IPS DF 6.9 (cell line): ENCODE results near the gene ATP13A5.

Experiments
- DNase-seq: peaks from one replicate; pipeline ENCODE4 v3.0.0-alpha.2; 2013; ENCODE audit warnings: low read depth, low spot score
- H3K27ac ChIP-seq: one replicate; pipeline ENCODE4 v1.5.1; 2013; ENCODE audit warnings: low read length, control low read depth
- H3K27me3 ChIP-seq: 2 replicates; pipeline ENCODE4 v1.6.1; 2013; ENCODE audit warnings: mild to moderate bottlenecking, low read length; ENCODE audit not compliant: control insufficient read depth, insufficient read depth
- H3K36me3 ChIP-seq: 2 replicates; pipeline ENCODE4 v1.6.1; 2013; ENCODE audit warnings: low read length; ENCODE audit not compliant: control insufficient read depth, insufficient read depth
- H3K4me1 ChIP-seq: 2 replicates; pipeline ENCODE4 v1.6.1; 2013; ENCODE audit warnings: low read length; ENCODE audit not compliant: control insufficient read depth, insufficient read depth
- H3K4me3 ChIP-seq: 2 replicates; pipeline ENCODE4 v1.5.1; 2013; ENCODE audit warnings: mild to moderate bottlenecking, low read length
- H3K9me3 ChIP-seq: 2 replicates; pipeline ENCODE4 v1.6.1; 2013; ENCODE audit warnings: low read length, inconsistent platforms; ENCODE audit not compliant: control insufficient read depth, insufficient read depth
- whole genome bisulfite sequencing: extraction: QIAGEN DNeasy Blood & Tissue Kit; methylation state at CpG from one replicate; pipeline ENCODE4 v1.1.7; 2013; ENCODE audit warnings: mixed read lengths, missing lambda C conversion rate; ENCODE audit not compliant: insufficient read length, insufficient coverage; 5-methylcytosine and 5-hydroxymethylcytosine counted together

The ATP13A5 gene

DNA sequence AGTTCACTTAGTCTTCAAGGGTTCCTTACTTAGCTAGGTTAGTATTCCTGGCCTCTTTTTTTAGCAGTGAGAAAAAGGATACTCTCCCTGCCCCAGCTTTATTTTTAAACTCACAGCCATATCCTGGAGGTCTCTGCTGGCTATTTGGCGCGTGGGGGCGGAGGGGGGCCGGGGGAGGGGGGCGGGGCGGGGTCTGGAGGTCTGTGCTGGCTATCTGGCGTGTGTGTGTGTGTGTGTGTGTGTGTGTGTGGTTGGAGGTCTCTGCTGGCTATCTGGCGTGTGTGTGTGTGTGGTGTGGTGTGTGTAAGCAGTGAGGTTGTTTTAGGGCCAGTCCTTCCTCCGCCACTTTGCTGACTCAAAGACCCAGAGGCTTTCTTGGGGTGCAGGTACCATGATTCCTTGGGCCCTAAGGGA, 138.1 kb downstream of the ATP13A5 start:
- H3K4me3 ChIP-seq, result peak overlapping the region; percentile 27; the same call in 1 of the 2 replicates
- WGBS, result no CpG with 5 or more reads among the region's 9 CpGs

DNA sequence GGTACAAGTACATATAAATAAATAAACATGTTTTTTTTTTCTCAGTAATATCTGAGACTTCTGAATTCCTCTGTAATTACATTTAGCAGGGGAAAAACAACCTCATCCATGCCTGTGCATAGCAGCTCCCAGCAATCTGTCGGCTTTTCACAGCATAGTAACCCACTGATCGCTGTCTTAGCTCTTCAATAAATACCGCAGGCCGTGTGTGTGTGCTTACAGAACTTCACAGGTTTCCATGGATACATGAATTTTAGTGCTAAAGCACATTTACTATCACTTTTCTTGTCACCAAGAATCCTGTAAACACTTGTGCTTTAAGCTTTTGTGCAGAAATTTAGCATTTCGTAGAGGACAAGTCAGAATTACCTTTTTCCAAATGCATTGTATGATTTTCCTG, 141.5 kb downstream of the ATP13A5 start:
- H3K36me3 ChIP-seq, result no peaks in the 10 kb centered on the region
- H3K27ac ChIP-seq, result no peak overlapping the region
- no peaks in the 10 kb centered on the region; the same call in 1 of the 2 replicates for H3K27me3 ChIP-seq
- H3K4me1 ChIP-seq, result peaks cover 2% of the 10 kb centered on the region; the same call in 1 of the 2 replicates
- no peaks in the 10 kb centered on the region for H3K9me3 ChIP-seq
- no CpG with 5 or more reads among the region's 5 CpGs for WGBS
- no peak for DNase-seq
- H3K4me3 ChIP-seq, result no peak overlapping the region

More for the DNA sequence above, 138.1 kb downstream of the ATP13A5 start:
- H3K36me3 ChIP-seq, result no peaks in the 10 kb centered on the region
- H3K27ac ChIP-seq, result no peak overlapping the region
- no peak for DNase-seq
- H3K4me1 ChIP-seq, result peaks cover 2% of the 10 kb centered on the region; the same call in 1 of the 2 replicates
- H3K27me3 ChIP-seq, result no peaks in the 10 kb centered on the region; the same call in 1 of the 2 replicates
- H3K9me3 ChIP-seq, result no peaks in the 10 kb centered on the region

DNA sequence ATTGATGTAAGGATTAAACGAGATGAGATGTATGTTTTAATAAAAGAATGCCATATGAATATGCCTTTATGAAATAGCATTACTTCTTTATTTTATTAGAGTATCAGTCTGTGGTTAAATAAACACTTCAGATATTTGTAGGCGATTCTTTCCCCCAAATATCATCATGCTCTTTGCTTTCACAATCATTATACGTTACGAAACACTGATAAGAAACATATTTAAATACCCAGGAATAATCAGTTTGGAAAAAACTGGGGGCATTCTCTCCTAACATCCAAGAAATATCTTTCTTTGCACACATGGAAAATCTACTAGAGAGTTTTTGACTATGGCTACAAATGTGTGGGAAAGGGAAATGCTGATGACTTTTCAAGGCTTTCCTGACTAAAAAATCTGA, 142.0 kb downstream of the ATP13A5 start:
- Histone ChIP-seq H3K27me3 (no peaks in the 10 kb centered on the region; the same call in 1 of the 2 replicates), H3K9me3 (no peaks in the 10 kb centered on the region), H3K36me3 (no peaks in the 10 kb centered on the region), H3K4me1 (peaks cover 2% of the 10 kb centered on the region; the same call in 1 of the 2 replicates), H3K4me3 (no peak overlapping the region), H3K27ac (no peak overlapping the region)
- no peak for DNase-seq
- WGBS, result 100% methylated on average over 1 of the region's 4 CpGs

DNA sequence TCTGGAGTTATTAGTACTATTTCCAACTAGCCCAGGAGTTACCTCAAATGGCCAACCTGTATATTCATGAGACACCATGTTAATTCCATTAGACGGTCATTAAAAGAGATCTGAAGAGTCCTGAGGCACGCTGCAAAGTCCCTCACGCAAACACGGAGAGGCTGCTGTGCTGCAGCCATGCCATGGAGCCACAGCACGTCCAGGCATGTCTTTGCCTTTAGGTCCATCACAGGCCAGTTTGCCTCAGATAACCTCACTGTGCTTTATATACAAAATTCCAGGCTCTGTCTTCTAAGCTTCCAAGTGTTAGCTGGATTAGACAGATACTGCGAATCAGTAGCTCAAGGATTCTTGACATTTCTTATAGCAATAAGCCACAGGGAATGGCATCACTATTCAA, 147.4 kb downstream of the ATP13A5 start:
- no peaks in the 10 kb centered on the region for H3K27me3 ChIP-seq
- H3K4me1 ChIP-seq, result peaks cover 7% of the 10 kb centered on the region; the same call in 1 of the 2 replicates
- no peak overlapping the region for H3K4me3 ChIP-seq
- no CpG with 5 or more reads among the region's 6 CpGs for WGBS
- H3K9me3 ChIP-seq, result no peaks in the 10 kb centered on the region
- H3K27ac ChIP-seq, result no peak overlapping the region
- no peaks in the 10 kb centered on the region for H3K36me3 ChIP-seq
- DNase-seq, result no peak

DNA sequence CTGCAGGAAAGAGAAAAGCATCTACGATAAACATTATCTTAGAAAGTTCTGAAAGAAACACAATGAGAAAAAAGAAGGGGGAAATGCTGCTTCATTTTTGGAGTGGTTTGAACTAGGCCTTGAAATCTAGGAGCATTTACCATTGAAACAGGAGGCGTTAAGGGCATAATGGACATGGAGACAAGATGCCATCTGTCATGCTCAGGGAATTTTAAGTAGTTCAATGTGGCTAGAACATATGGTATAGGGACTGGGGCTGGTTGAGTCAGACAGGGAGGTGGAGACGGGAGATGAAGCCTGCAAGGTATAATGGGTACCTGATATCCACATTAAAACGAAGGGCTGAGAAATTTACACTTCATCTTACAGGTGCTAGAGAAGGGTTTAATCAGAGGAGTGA, 147.9 kb downstream of the ATP13A5 start:
- Histone ChIP-seq H3K36me3 (no peaks in the 10 kb centered on the region), H3K4me3 (no peak overlapping the region), H3K27me3 (no peaks in the 10 kb centered on the region), H3K27ac (no peak overlapping the region), H3K4me1 (peaks cover 7% of the 10 kb centered on the region; the same call in 1 of the 2 replicates), H3K9me3 (no peaks in the 10 kb centered on the region)
- no peak for DNase-seq
- WGBS, result no CpG with 5 or more reads among the region's 4 CpGs

DNA sequence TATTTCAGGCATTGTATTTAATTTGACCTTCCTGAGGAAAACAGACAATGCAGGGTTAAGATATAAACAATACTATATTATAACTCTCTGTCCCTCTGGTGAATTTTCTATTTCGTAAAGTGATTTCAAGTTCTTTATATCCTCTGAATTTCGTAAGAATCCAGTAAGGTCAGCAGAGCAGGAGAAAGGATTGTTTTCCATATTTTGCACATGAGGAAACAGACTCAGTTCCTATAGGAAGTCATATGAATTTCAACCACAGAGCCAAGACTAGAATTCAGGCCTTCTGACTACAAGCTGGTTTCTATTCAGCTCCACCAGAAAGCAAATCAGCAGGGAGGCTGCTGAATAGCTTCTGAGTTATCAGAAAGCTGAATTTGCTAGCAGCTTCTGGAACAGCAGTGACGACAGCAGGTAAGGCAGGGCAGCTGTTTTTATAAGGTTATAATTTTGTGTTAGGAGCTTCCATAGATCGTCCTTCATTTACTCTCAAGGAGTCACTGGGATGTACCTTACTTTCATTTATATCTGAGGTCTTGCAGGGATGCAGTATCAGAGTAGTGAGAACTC, 148.6 kb downstream of the ATP13A5 start:
- WGBS, result no CpG with 5 or more reads among the region's 4 CpGs
- no peak for DNase-seq
- H3K27ac ChIP-seq, result no peak overlapping the region
- peaks cover 7% of the 10 kb centered on the region; the same call in 1 of the 2 replicates for H3K4me1 ChIP-seq
- no peaks in the 10 kb centered on the region for H3K27me3 ChIP-seq
- no peak overlapping the region for H3K4me3 ChIP-seq
- no peaks in the 10 kb centered on the region for H3K36me3 ChIP-seq
- H3K9me3 ChIP-seq, result no peaks in the 10 kb centered on the region

DNA sequence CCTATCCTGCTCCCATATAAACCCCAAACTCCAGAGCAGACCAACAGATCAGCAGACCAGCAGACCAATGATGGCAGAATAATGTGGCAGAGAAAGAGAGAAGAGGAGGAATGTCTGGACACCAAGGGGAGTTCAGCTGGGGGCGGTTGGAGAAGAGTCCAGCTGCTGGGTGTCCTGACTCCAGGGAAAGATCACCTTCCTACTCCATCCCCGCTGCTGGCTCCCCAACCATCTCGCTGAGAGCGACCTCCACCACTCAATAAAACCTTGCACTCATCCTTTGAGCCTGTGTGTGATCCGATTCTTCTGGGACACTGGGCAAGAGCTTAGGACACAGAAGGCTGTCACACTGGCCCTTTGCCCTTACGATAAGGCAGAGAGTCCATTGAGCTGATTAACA, 150.3 kb downstream of the ATP13A5 start:
- Histone ChIP-seq H3K36me3 (no peaks in the 10 kb centered on the region), H3K9me3 (no peaks in the 10 kb centered on the region), H3K4me3 (no peak overlapping the region), H3K4me1 (peaks cover 7% of the 10 kb centered on the region; the same call in 1 of the 2 replicates), H3K27me3 (no peaks in the 10 kb centered on the region), H3K27ac (no peak overlapping the region)
- DNase-seq, result no peak
- no CpG with 5 or more reads among the region's 6 CpGs for WGBS

DNA sequence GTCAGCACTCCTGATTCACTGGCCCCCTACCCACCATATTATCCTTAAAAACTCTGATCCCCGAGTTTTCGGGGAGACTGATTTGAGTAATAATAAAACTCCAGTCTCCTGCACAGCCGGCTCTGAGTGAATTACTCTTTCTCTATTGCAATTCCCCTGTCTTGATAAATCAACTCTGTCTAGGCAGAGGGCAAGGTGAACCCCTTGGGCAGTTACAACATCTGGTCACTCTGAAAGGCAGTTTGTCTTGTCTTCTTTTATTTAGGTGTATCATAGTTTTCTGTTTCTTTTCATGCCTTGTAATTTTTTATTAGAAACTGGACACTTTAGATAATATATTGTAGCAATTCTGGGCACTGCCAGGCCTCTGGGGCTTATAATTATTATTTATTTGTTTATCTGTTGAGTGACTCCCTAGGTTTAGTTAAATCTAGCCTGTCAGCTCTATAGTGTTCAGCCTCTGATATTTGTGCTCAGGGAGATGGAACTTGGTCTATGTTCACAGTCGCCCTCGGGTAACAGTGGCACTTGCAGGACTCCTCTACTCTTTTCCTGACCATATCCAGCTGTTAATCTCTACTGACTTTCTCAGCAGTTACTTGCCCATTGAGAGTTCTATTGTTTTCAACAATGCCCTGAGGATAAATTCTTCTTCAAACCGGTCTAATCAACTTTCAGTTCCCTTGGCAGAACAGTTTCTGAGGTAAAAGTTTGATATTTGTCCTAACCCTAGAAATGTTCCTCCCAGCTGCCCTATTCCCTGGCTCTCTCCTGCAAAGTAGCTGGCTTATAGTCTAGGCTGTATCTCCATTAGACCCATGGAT, 153.0 kb downstream of the ATP13A5 start:
- no peaks in the 10 kb centered on the region for H3K27me3 ChIP-seq

More for the DNA sequence above, 153.0 kb downstream of the ATP13A5 start:
- peaks cover 7% of the 10 kb centered on the region; the same call in 1 of the 2 replicates for H3K4me1 ChIP-seq
- DNase-seq, result no peak
- H3K36me3 ChIP-seq, result no peaks in the 10 kb centered on the region
- no peak overlapping the region for H3K27ac ChIP-seq
- H3K4me3 ChIP-seq, result no peak overlapping the region
- no peaks in the 10 kb centered on the region for H3K9me3 ChIP-seq
- no CpG with 5 or more reads among the region's 6 CpGs for WGBS
